H1 (cell line): ENCODE measurements around the gene MARCHF9. TPM values are rescaled to one million over a fixed set of nuclear protein-coding genes. Genes with fewer than 3 reads are reported as not detected.

Experiments
- CTCF ChIA-PET: fragments of 300-600 bp; sonication (Branson Sonifier 250); formaldehyde crosslinking; loops from one replicate; lab custom pipeline; 2021; ENCODE audit not compliant: partially characterized antibody; lab: Charles Lee
- POLR2A ChIA-PET: fragments of 300-600 bp; sonication (Branson Sonifier 250); formaldehyde crosslinking; loops from one replicate; lab custom pipeline; 2021; ENCODE audit warnings: inconsistent platforms; ENCODE audit not compliant: partially characterized antibody; lab: Charles Lee
- DNase-seq, 2 experiments: peaks; one replicate each; pipeline versions ENCODE4 v3.0.0 to v3.0.0-alpha.2; 2010 to 2022; ENCODE audit warnings: low spot score in 2 of 2, low read depth in 1 of 2, mixed read lengths in 1 of 2
- FAIRE-seq: peaks from 2 replicates; lab custom pipeline; 2011; peaks lifted over from hg19 to GRCh38; lab: Jason Lieb, UNC
- H2AFZ ChIP-seq: 2 replicates; pipeline ENCODE4 v1.8.1; 2012; ENCODE audit warnings: low read length, inconsistent platforms
- H2AK5ac ChIP-seq: 2 replicates; pipeline ENCODE4 v1.6.1; 2013; ENCODE audit warnings: low read depth, low read length
- H2BK120ac ChIP-seq: replicated peaks from 2 replicates; pipeline ENCODE3; 2013; ENCODE audit warnings: low read depth, low read length, inconsistent platforms
- H2BK12ac ChIP-seq: 2 replicates; pipeline ENCODE4 v1.6.1; 2013; ENCODE audit warnings: low read depth, low read length
- H2BK15ac ChIP-seq: 2 replicates; pipeline ENCODE4 v1.6.1; 2013; ENCODE audit warnings: low read length
- H2BK20ac ChIP-seq: 2 replicates; pipeline ENCODE4 v1.6.1; 2013; ENCODE audit warnings: low read length
- H2BK5ac ChIP-seq: 2 replicates; pipeline ENCODE4 v1.6.1; 2013; ENCODE audit warnings: low read depth, low read length
- H3K14ac ChIP-seq: 2 replicates; pipeline ENCODE4 v1.6.1; 2013; ENCODE audit warnings: inconsistent platforms; ENCODE audit not compliant: insufficient read length
- H3K18ac ChIP-seq: 2 replicates; pipeline ENCODE4 v1.6.1; 2013; ENCODE audit warnings: low read length; ENCODE audit errors: extremely low read depth
- H3K23ac ChIP-seq: 2 replicates; pipeline ENCODE4 v1.6.1; 2013; ENCODE audit warnings: inconsistent platforms; ENCODE audit not compliant: insufficient read length
- H3K23me2 ChIP-seq: 2 replicates; pipeline ENCODE4 v1.6.1; 2013; ENCODE audit warnings: low read depth, low read length
- H3K27ac ChIP-seq: 2 replicates; pipeline ENCODE4 v1.6.1; 2011; ENCODE audit warnings: low read depth, low read length, inconsistent platforms
- H3K27me3 ChIP-seq, 4 experiments: replicated peaks in 1 of 4; 1 replicate in 1 of 4; 2 replicates in 3 of 4; pipeline versions ENCODE4 v1.6.1 to v1.8.1; 2011 to 2013; ENCODE audit warnings: low read length in 3 of 4, mild to moderate bottlenecking in 3 of 4, inconsistent platforms in 2 of 4, mixed read lengths in 2 of 4, moderate library complexity in 1 of 4; ENCODE audit not compliant: control insufficient read depth in 3 of 4, insufficient read depth in 3 of 4; ENCODE audit errors: extremely low read depth in 1 of 4
- H3K36me3 ChIP-seq, 4 experiments: 2 replicates each; pipeline versions ENCODE4 v1.6.1 to v1.8.1; 2011 to 2013; ENCODE audit warnings: mild to moderate bottlenecking in 4 of 4, low read length in 3 of 4, moderate library complexity in 2 of 4, control low read depth in 1 of 4, inconsistent platforms in 1 of 4; ENCODE audit not compliant: insufficient read depth in 4 of 4, control insufficient read depth in 2 of 4
- H3K4ac ChIP-seq: replicated peaks from 2 replicates; pipeline ENCODE3; 2013; ENCODE audit warnings: low read length, low read depth, mixed read lengths, inconsistent platforms; ENCODE audit not compliant: insufficient read length
- H3K4me1 ChIP-seq, 4 experiments: replicated peaks in 1 of 4; 1 replicate in 1 of 4; 2 replicates in 3 of 4; pipeline versions ENCODE4 v1.6.1 to v1.8.1; 2011 to 2013; ENCODE audit warnings: low read length in 3 of 4, inconsistent platforms in 2 of 4, mixed read lengths in 1 of 4; ENCODE audit not compliant: insufficient read depth in 4 of 4, control insufficient read depth in 3 of 4
- H3K4me2 ChIP-seq, 2 experiments: 2 replicates each; pipeline versions ENCODE4 v1.6.1 to v1.8.1; 2011 to 2013; ENCODE audit warnings: low read depth in 2 of 2, low read length in 2 of 2, control low read depth in 1 of 2, inconsistent platforms in 1 of 2, mild to moderate bottlenecking in 1 of 2; ENCODE audit not compliant: insufficient read depth in 1 of 2
- H3K4me3 ChIP-seq, 4 experiments: fragments of 200-600, 300-600 bp in 1 of 4; sonication (generic), shearing (Covaris generic), sonication (Bioruptor Twin) in 1 of 4; 2 replicates each; pipeline versions ENCODE4 v1.5.1 to v1.8.1; 2011 to 2016; ENCODE audit warnings: low read length in 4 of 4, low read depth in 3 of 4, control low read depth in 2 of 4, inconsistent platforms in 2 of 4, mild to moderate bottlenecking in 2 of 4, mixed read lengths in 1 of 4, moderate library complexity in 1 of 4; ENCODE audit not compliant: insufficient read depth in 2 of 4; ENCODE audit errors: extremely low read depth in 1 of 4
- H3K56ac ChIP-seq: replicated peaks from 2 replicates; pipeline ENCODE3; 2013; ENCODE audit warnings: low read depth, mild to moderate bottlenecking, mixed read lengths, low read length, inconsistent platforms; ENCODE audit not compliant: insufficient read length
- H3K79me1 ChIP-seq: 2 replicates; pipeline ENCODE4 v1.6.1; 2013; ENCODE audit warnings: low read depth, low read length, control low read depth
- H3K79me2 ChIP-seq, 2 experiments: 2 replicates each; pipeline versions ENCODE4 v1.6.1 to v1.8.1; 2012 to 2013; ENCODE audit warnings: low read length in 2 of 2, mild to moderate bottlenecking in 2 of 2, inconsistent platforms in 1 of 2; ENCODE audit not compliant: insufficient read depth in 2 of 2, control insufficient read depth in 1 of 2
- H3K9ac ChIP-seq, 4 experiments: replicated peaks in 1 of 4; 1 replicate in 1 of 4; 2 replicates in 3 of 4; pipeline versions ENCODE4 v1.6.1 to v1.8.1; 2011 to 2013; ENCODE audit warnings: low read depth in 3 of 4, low read length in 3 of 4, control low read depth in 2 of 4, mild to moderate bottlenecking in 2 of 4, moderate library complexity in 2 of 4, inconsistent platforms in 1 of 4; ENCODE audit errors: extremely low read depth in 1 of 4
- H3K9me3 ChIP-seq, 2 experiments: 2 replicates each; pipeline versions ENCODE4 v1.6.1 to v1.8.1; 2012 to 2013; ENCODE audit warnings: mild to moderate bottlenecking in 2 of 2, moderate library complexity in 2 of 2, control low read depth in 1 of 2, inconsistent platforms in 1 of 2, low read depth in 1 of 2, low read length in 1 of 2, mixed read lengths in 1 of 2; ENCODE audit not compliant: insufficient read depth in 2 of 2
- H4K20me1 ChIP-seq, 2 experiments: replicated peaks in 1 of 2; 2 replicates each; pipeline versions ENCODE3 to v1.8.1; 2011 to 2013; ENCODE audit warnings: inconsistent platforms in 2 of 2, low read length in 2 of 2, mild to moderate bottlenecking in 1 of 2; ENCODE audit not compliant: insufficient read depth in 2 of 2, control insufficient read depth in 1 of 2
- H4K5ac ChIP-seq: 2 replicates; pipeline ENCODE4 v1.6.1; 2013; ENCODE audit warnings: low read length, low read depth, mixed read lengths, inconsistent platforms; ENCODE audit not compliant: insufficient read length
- H4K8ac ChIP-seq: 2 replicates; pipeline ENCODE4 v1.8.0; 2013; ENCODE audit warnings: mild to moderate bottlenecking, moderate library complexity, low read length, inconsistent platforms; ENCODE audit not compliant: insufficient read depth; ENCODE audit errors: extremely low read depth
- H4K91ac ChIP-seq: replicated peaks from 2 replicates; pipeline ENCODE3; 2013; ENCODE audit warnings: low read length, mixed read lengths, inconsistent platforms; ENCODE audit not compliant: insufficient read length
- EP300 ChIP-seq, 2 experiments: IDR thresholded peaks; 1 replicate in 1 of 2; 2 replicates in 1 of 2; pipeline ENCODE4 v1.6.1; 2011 to 2012; ENCODE audit warnings: low read depth in 2 of 2, low read length in 2 of 2, mild to moderate bottlenecking in 2 of 2, borderline replicate concordance in 1 of 2, inconsistent platforms in 1 of 2, moderate library complexity in 1 of 2
- WGBS, 2 experiments: shearing (Covaris generic) in 1 of 2; methylation state at CpG; one replicate each; pipeline versions ENCODE4 v1.1.6 to v1.1.7; 2013 to 2015; ENCODE audit warnings: low lambda C conversion rate in 2 of 2, mixed read lengths in 2 of 2, inconsistent platforms in 1 of 2, low coverage in 1 of 2, missing lambda C conversion rate in 1 of 2; ENCODE audit not compliant: insufficient replicate concordance in 2 of 2, insufficient coverage in 1 of 2, insufficient read length in 1 of 2; ENCODE audit errors: extremely low coverage in 1 of 2, missing lambda C conversion rate in 1 of 2; 5-methylcytosine and 5-hydroxymethylcytosine counted together
- polyA plus RNA-seq, 7 experiments: library from polyadenylated mRNA; depleted of rRNA in 3 of 7; stranded (reverse) in 5 of 7; unstranded in 2 of 7; fragments of >200 nt in 5 of 7; fragments of 200-250 nt in 2 of 7; gene quantifications; 1 replicate in 5 of 7; 2 replicates in 1 of 7; 4 replicates in 1 of 7; pipeline versions ENCODE4 v1.2.1 to v1.2.3, GENCODE V29; 2011 to 2013; ENCODE audit warnings: missing spikeins in 2 of 7, mixed read lengths in 2 of 7
- total RNA-seq: library from RNA; stranded (reverse); fragmentation: NEBNext Ultra II Directional; extraction: Animal tissue kit (Norgen Biotek cat#: 25700); gene quantifications from 2 replicates; pipeline ENCODE4 v1.2.1, GENCODE V29; 2021

The MARCHF9 gene
- total and polyA plus RNA-seq, 2 of the 8 experiments (the other 6 are each of a cell fraction or from before 2014, with no cell fraction given), result 6.4 to 7.8 TPM

GRCh38 chr12:57719777-57720605 lies 34.9 kb upstream of the MARCHF9 start:
- Histone ChIP-seq H3K4ac (no peak overlapping the region), H3K4me2 (no peak overlapping the region), H2BK5ac (no peak overlapping the region), H4K20me1 (peaks cover 0 to 3% of the 10 kb centered on the region in 2 experiments), H3K56ac (no peak overlapping the region)
- no peak for TF ChIP-seq EP300 (IDR thresholded peaks at IDR 0.05; ENCODE audit: borderline replicate concordance in 1 of 2, low read depth in 2 of 2, low read length in 2 of 2)
- TF ChIP-seq, all 59 proteins: peak for 0
- Histone ChIP-seq H3K27me3 (peaks cover 0 to 15% (median 8%) of the 10 kb centered on the region in 4 experiments; a peak in 4 of 7 replicates), H3K18ac (no peak overlapping the region), H4K91ac (no peak overlapping the region), H3K4me3 (no peak overlapping the region), H3K79me2 (no peaks in the 10 kb centered on the region), H4K8ac (no peak overlapping the region), H3K14ac (no peak overlapping the region), H3K9ac (no peak overlapping the region), H3K27ac (no peak overlapping the region), H2AK5ac (no peak overlapping the region), H2BK15ac (no peak overlapping the region), H3K4me1 (no peaks in the 10 kb centered on the region), H4K5ac (no peak overlapping the region), H3K23me2 (no peaks in the 10 kb centered on the region), H3K36me3 (peaks cover 0 to 22% (median 5%) of the 10 kb centered on the region in 4 experiments; a peak in 4 of 8 replicates), H3K9me3 (no peaks in the 10 kb centered on the region), H2BK120ac (no peak overlapping the region), H2BK12ac (no peak overlapping the region), H3K23ac (no peak overlapping the region), H2BK20ac (no peak overlapping the region), H3K79me1 (no peaks in the 10 kb centered on the region), H2AFZ (no peak overlapping the region)
- FAIRE-seq (no peak), DNase-seq (peak in 1 of 2 experiments; percentile 37)
- ChIA-PET CTCF (interaction anchor here (1.1 to 11.7 kb wide), 8 partner anchors 13 to 135 kb away, joined by 3 to 149 read pairs (median 4); partner anchors contain the start of genes AGAP2, B4GALNT1 and OS9), POLR2A (interaction anchor here (0.6 to 1.4 kb wide), 4 partner anchors 10 to 182 kb away, joined by 3 read pairs; no protein-coding TSS in a partner anchor)
- WGBS, 2 experiments, result 88% methylated on average over 16 of the region's 20 CpGs; no CpG with 5 or more reads in 1 of the 2 experiments
